Ishikawa (cell line): ENCODE measurements around the gene SH3YL1.

ENCODE experiments used
- CEBPB ChIP-seq: IDR thresholded peaks from 2 replicates; pipeline ENCODE4 v1.6.1; 2012
- CREB1 ChIP-seq: IDR thresholded peaks from 2 replicates; pipeline ENCODE4 v1.6.1; 2012; ENCODE audit warnings: low read depth
- EGR1 ChIP-seq: IDR thresholded peaks from 2 replicates; pipeline ENCODE4 v1.6.1; 2012
- EP300 ChIP-seq: IDR thresholded peaks from 2 replicates; pipeline ENCODE4 v1.6.1; 2012; ENCODE audit warnings: borderline replicate concordance
- FOXM1 ChIP-seq: IDR thresholded peaks from 2 replicates; pipeline ENCODE4 v1.6.1; 2012; ENCODE audit warnings: low read depth, borderline replicate concordance
- MAX ChIP-seq: IDR thresholded peaks from 2 replicates; pipeline ENCODE4 v1.6.1; 2012
- NFIC ChIP-seq: IDR thresholded peaks from 2 replicates; pipeline ENCODE4 v1.6.1; 2012
- RAD21 ChIP-seq: IDR thresholded peaks from 2 replicates; pipeline ENCODE4 v1.6.1; 2012; ENCODE audit warnings: low read depth
- REST ChIP-seq: IDR thresholded peaks from 2 replicates; pipeline ENCODE4 v1.6.1; 2012; ENCODE audit warnings: low read depth, mild to moderate bottlenecking
- TAF1 ChIP-seq: IDR thresholded peaks from 2 replicates; pipeline ENCODE4 v1.6.1; 2012; ENCODE audit warnings: low read depth, mild to moderate bottlenecking
- TCF12 ChIP-seq: IDR thresholded peaks from 2 replicates; pipeline ENCODE4 v1.6.1; 2012; ENCODE audit warnings: low read depth
- TEAD4 ChIP-seq: IDR thresholded peaks from 2 replicates; pipeline ENCODE4 v1.6.1; 2012
- USF1 ChIP-seq: IDR thresholded peaks from 2 replicates; pipeline ENCODE4 v1.6.1; 2012
- YY1 ChIP-seq: IDR thresholded peaks from 2 replicates; pipeline ENCODE4 v1.6.1; 2012; ENCODE audit warnings: low read depth
- ZBTB7A ChIP-seq: IDR thresholded peaks from 2 replicates; pipeline ENCODE4 v1.6.1; 2012; ENCODE audit warnings: low read depth

SH3YL1 gene

DNA sequence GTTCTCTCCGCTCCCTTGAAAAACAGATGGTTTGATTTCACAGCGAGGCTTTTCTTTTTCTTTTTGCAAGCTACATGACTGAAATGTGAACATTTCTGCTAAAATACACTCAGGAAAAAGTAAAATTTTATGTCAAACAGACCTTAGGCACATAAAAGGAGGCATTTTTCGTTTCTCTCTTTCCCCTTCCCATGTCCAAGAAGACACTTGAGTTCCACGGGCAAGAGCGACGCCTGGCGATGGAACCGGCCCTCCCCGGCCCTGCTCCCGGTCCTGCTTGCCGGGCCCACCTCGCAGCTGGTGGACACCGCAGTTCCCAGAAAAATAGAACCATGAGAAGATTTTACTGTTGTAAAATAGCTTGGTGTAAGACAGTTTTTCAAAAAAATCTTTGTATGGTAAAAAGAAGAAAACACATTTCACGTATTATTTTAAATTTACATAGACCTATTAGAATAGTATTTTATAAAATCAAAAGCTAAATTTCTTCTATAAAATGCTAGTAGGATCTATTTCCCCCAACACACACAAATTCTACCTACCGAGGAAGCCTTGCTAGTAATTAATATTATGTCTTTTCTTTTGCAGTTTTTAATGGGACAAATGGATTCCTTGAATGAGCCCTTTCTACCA is 26.4 kb upstream of the SH3YL1 start:
- TF ChIP-seq TEAD4: no peak
- no peak for TF ChIP-seq EGR1
- TF ChIP-seq MAX: no peak
- no peak for TF ChIP-seq REST
- no peak for TF ChIP-seq TAF1
- no peak for TF ChIP-seq ZBTB7A
- TF ChIP-seq FOXM1: no peak
- no peak for TF ChIP-seq CREB1
- no peak for TF ChIP-seq USF1

DNA sequence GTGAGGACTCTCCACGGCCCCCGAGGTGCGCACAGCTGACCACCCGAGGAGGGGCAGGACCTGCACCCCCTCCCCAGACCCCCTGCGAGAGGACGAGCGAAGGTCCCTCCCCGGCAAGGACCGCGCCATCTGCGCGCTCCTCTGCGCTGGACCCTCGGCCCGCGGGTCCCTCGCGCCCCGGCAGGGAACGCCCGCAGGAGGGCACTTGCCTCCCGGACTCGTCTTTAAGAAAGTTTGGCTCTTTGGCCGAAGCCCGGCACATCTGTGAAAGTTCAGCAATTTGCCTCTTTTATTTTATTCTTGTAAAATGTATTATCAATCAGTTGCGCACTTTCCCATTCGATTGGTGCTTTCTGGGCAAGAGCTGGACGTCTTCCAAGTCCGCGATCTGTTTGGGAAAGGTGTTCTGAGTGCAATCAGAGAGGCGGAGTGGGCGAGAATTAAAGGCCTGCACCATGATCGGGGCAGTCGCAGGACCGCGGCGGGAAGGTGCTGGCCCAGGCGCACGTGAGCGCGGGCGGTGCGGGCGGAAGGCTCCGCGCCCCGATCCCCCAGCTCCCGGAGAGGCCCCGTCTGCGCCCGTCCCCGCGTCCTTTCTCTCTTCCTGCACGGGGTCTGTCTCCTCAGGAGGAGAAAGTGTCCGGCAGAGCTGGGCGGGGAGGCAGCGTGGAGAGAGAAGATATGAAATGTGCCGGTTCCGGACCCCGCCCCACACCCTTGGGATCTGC is 25.7 kb upstream of the SH3YL1 start:
- TF ChIP-seq USF1 (no peak), MAX (no peak), TCF12 (no peak)

GRCh38 chr2:288758-289361 is 25.0 kb upstream of the SH3YL1 start:
- TF ChIP-seq NFIC (no peak), EP300 (no peak), RAD21 (no peak), CEBPB (no peak), REST (no peak), CREB1 (no peak), FOXM1 (no peak), TEAD4 (no peak), USF1 (no peak), EGR1 (no peak), TCF12 (no peak), MAX (no peak), YY1 (no peak), TAF1 (no peak), ZBTB7A (no peak)

DNA sequence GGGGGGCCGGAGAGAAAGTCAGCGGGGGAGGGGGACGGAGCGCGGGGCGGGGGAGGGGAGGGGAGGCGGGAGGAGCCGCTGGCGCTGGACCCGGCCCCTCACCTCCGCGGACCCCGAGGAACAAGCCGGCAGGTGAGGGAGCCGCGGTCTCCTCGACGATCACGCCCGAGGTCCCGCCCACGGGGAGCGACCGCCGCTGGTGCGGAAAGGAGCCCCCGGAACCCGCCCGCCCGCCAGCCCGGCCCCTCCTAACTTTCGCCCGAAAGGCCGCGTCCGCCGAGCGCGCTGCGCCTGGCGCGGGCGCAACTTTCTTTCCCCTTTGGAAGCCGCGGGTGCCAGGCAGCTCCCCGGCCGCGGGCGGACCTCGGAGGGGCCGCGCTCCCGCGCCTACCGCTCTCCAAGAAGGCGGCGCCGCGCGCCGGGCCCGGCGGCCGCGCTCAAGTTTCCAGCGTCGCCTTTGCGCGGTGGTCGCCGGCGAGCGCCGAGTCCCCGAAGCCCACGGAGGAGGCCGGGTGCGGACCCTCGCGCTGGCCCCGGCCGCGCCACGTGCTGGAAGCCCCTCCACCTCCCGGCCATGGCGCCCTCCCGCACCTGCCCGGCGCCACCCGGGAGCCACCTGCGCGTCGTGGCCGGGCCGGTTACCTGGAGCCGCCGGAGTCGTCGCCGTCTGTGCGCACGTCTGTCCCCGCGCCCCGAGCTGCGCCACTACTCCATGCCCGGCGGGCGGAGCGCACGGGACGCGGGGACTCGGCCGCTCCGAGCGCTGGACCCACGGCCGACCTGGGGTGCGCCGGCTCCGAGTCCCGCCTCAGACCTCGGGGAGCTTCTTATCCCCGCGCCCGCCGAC is 24.3 kb upstream of the SH3YL1 start, which contains the start of gene ALKAL2:
Gene ALKAL2 (minus strand): TSS at position 181 of the 847 bp plus-strand sequence. CDS start 256 bp downstream, outside the sequence.
- TF ChIP-seq TAF1: no peak
- no peak for TF ChIP-seq CEBPB
- TF ChIP-seq ZBTB7A: 0 out of 2 replicates have a peak, but pooled peaks have one; percentile 9
- no peak for TF ChIP-seq TEAD4
- no peak for TF ChIP-seq NFIC
- no peak for TF ChIP-seq TCF12
- no peak for TF ChIP-seq REST
- TF ChIP-seq MAX: 0 out of 2 replicates have a peak, but pooled peaks have one; percentile 36
